ENCODE data around the gene HJURP.

Gene HJURP

DNA sequence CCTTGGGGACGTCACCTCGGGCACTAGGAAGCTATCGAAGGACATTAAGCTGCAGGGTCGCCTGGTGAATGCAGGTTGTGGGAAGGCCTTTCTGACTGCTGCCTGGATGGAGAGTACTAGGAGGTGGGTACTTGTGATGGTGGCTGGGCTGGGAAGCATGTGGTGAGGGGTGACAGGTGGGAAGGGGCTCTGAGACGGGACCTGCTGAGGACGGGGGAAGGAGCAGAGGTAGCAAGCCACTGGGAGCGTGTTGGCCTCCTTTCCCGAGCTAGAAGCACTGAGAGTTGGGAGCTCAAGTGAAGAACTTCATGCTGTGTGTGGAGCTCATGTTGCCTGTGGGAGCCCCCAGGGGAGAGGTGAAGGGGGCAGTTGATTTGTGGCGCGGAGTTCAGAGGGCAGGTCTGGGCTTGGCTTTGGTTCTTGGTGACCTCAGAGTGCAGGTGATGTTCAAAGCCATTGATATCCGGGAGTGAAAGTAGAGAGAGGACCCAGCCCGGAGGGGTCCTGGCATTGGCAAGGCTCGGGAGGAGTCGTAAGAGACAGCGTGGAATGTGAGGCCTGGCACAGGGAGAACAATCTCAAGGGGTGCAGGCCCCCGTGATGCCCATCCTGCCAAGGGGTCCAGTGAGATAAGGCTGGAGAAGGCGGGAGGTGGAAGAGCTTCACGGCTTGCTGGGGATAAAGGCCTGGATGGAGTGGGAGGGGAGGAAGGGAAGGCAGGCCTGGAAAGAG, 63.0 kb downstream of the HJURP start:
- DNase-seq, result no peak

DNA sequence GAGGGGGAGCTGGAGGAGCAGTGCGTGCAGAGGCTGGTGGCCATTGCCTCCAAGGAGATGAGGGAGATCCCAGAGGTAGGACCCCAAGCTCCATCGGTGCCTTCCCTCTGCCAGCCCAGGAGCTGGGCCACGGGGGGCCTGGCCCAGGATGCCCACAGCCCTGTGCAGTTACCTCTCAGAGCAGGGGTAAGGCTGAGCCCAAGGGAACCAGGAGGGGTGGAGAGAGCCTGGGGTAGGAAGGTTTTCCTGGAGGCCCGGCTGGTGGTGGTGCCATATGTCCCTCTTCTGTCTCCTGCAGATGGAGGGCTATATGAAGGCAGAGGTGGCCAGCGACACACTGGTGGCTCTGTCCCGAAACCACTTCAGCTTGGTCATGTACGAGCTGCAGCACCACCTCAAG, 64.8 kb downstream of the HJURP start:
- no peak for DNase-seq
